Ammon's horn (tissue), 1 donor: Measurements from ENCODE around the gene SEZ6L.
"Not testable (repeated sequence)": the region's sequence is repeated elsewhere in the genome, so short reads cannot be mapped to it uniquely, and the experiment has no call there.

Source experiments
- DNase-seq: peaks from one replicate; pipeline ENCODE4 v3.0.0-alpha.2; 2016; ENCODE audit warnings: low spot score

SEZ6L gene

GRCh38 chr22:26383968-26384556 is 214.8 kb downstream of the SEZ6L start:
- no peak for DNase-seq

- DNase-seq: no peak
These were observed 215.9 kb downstream of the SEZ6L start for GRCh38 chr22:26385164-26385563.

GRCh38 chr22:26389125-26389524 is 219.9 kb downstream of the SEZ6L start:
- no peak for DNase-seq

- no peak for DNase-seq
These were observed 221.8 kb downstream of the SEZ6L start for GRCh38 chr22:26391091-26391490.

GRCh38 chr22:26391623-26392022 is 222.4 kb downstream of the SEZ6L start:
- DNase-seq: no peak

GRCh38 chr22:26393929-26394328 is 224.7 kb downstream of the SEZ6L start:
- DNase-seq: no peak

- no peak for DNase-seq
These were observed 225.5 kb downstream of the SEZ6L start for GRCh38 chr22:26394777-26395176.

- no peak for DNase-seq
These were observed 226.7 kb downstream of the SEZ6L start for GRCh38 chr22:26395926-26396325.

- peak; percentile 82 for DNase-seq
These were observed 229.5 kb downstream of the SEZ6L start for GRCh38 chr22:26398741-26399153.

GRCh38 chr22:26399289-26399688 is 230.0 kb downstream of the SEZ6L start:
- no peak for DNase-seq

GRCh38 chr22:26401726-26402125 is 232.5 kb downstream of the SEZ6L start:
- no peak for DNase-seq

GRCh38 chr22:26404851-26405421 is 235.7 kb downstream of the SEZ6L start:
- DNase-seq: peak; percentile 48

GRCh38 chr22:26406118-26406517 is 236.9 kb downstream of the SEZ6L start:
- DNase-seq: no peak

GRCh38 chr22:26408562-26409220 is 239.4 kb downstream of the SEZ6L start:
- not testable (repeated sequence) for DNase-seq

- DNase-seq: peak; percentile 39
These were observed 240.6 kb downstream of the SEZ6L start for GRCh38 chr22:26409719-26410335.

- DNase-seq: no peak
These were observed 241.1 kb downstream of the SEZ6L start for GRCh38 chr22:26410386-26410785.

GRCh38 chr22:26414347-26414746 is 245.1 kb downstream of the SEZ6L start:
- DNase-seq: no peak

GRCh38 chr22:26416256-26416655 is 247.0 kb downstream of the SEZ6L start:
- no peak for DNase-seq

- no peak for DNase-seq
These were observed 247.5 kb downstream of the SEZ6L start for GRCh38 chr22:26416670-26417276.

- no peak for DNase-seq
These were observed 248.1 kb downstream of the SEZ6L start for GRCh38 chr22:26417406-26417805.

GRCh38 chr22:26418620-26419019 is 249.4 kb downstream of the SEZ6L start:
- no peak for DNase-seq

GRCh38 chr22:26426924-26427323 is 257.7 kb downstream of the SEZ6L start:
- no peak for DNase-seq
